Smooth muscle cell (in vitro differentiated cells): ENCODE measurements around the gene JAG2. TPM values are rescaled to one million over a fixed set of nuclear protein-coding genes. Genes with fewer than 3 reads are reported as not detected.

Source experiments
- DNase-seq: peaks from one replicate; lab custom pipeline; 2025; ENCODE audit not compliant: unreplicated experiment; lab: John Stamatoyannopoulos, UW
- H2AFZ ChIP-seq: fragments of 200-600 bp; sonication (generic); 2 replicates; pipeline ENCODE4 v1.6.0; 2016; ENCODE audit warnings: antibody characterized with exemption, low read depth, mild to moderate bottlenecking
- H3F3A ChIP-seq: fragments of 200-600 bp; sonication (generic); 2 replicates; pipeline ENCODE4 v1.6.0; 2017; ENCODE audit warnings: antibody characterized with exemption, low read depth
- H3K27ac ChIP-seq: fragments of 200-600 bp; sonication (generic); 2 replicates; pipeline ENCODE4 v1.5.1; 2016; ENCODE audit warnings: low read depth, mild to moderate bottlenecking
- H3K27me3 ChIP-seq: fragments of 200-600 bp; sonication (generic); 2 replicates; pipeline ENCODE4 v1.6.1; 2016; ENCODE audit warnings: low read depth, mild to moderate bottlenecking
- H3K36me3 ChIP-seq: fragments of 200-600 bp; sonication (generic); 2 replicates; pipeline ENCODE4 v1.5.1; 2016; ENCODE audit warnings: low read depth
- H3K4me1 ChIP-seq: fragments of 200-600 bp; sonication (generic); 2 replicates; pipeline ENCODE4 v1.5.1; 2016; ENCODE audit warnings: low read depth
- H3K4me2 ChIP-seq: fragments of 200-600 bp; sonication (generic); 2 replicates; pipeline ENCODE4 v1.6.0; 2016; ENCODE audit warnings: mild to moderate bottlenecking
- H3K4me3 ChIP-seq: fragments of 200-600 bp; sonication (generic); 2 replicates; pipeline ENCODE4 v1.5.1; 2016; ENCODE audit warnings: mild to moderate bottlenecking
- H3K79me2 ChIP-seq: fragments of 200-600 bp; sonication (generic); 2 replicates; pipeline ENCODE4 v1.6.0; 2016; ENCODE audit warnings: low read depth, mild to moderate bottlenecking
- H3K9ac ChIP-seq: fragments of 200-600 bp; sonication (generic); 2 replicates; pipeline ENCODE4 v1.6.0; 2016; ENCODE audit warnings: low read depth
- H3K9me3 ChIP-seq: fragments of 200-600 bp; sonication (generic); replicated peaks from 2 replicates; pipeline ENCODE4 v1.5.1; 2016; ENCODE audit warnings: low read depth
- H4K20me1 ChIP-seq: fragments of 200-600 bp; sonication (generic); 2 replicates; pipeline ENCODE4 v1.6.0; 2016; ENCODE audit warnings: low read depth
- WGBS: methylation state at CpG from one replicate; pipeline ENCODE4 v1.1.7; 2016; ENCODE audit warnings: low lambda C conversion rate; 5-methylcytosine and 5-hydroxymethylcytosine counted together
- polyA plus RNA-seq: library from polyadenylated mRNA; unstranded; fragments of >200 nt; fragmentation: Nextera tagmentation; extraction: Ambion mirVana; gene quantifications from 2 replicates; pipeline ENCODE4 v1.2.1, GENCODE V29; 2016
- total RNA-seq: library from RNA; depleted of rRNA; stranded (reverse); fragments of >200 nt; gene quantifications from 2 replicates; pipeline ENCODE4 v1.2.3, GENCODE V29; 2014
- TF ChIP-seq, protein P1 (sequence below): fragments of 200-600 bp; sonication (generic); IDR thresholded peaks from 2 replicates; pipeline ENCODE4 v1.5.1; 2017; ENCODE audit warnings: borderline replicate concordance, mild to moderate bottlenecking, antibody characterized with exemption; ENCODE audit not compliant: insufficient read depth, poor library complexity, severe bottlenecking

JAG2 gene
- total and polyA plus RNA-seq, 2 experiments from 2014 or later, result 5.0 to 5.8 TPM

GRCh38 chr14:105136401-105137322, 31.9 kb downstream of the JAG2 start:
- no peaks in the 10 kb centered on the region for H3K4me1 ChIP-seq
- TF ChIP-seq, protein P1, sequence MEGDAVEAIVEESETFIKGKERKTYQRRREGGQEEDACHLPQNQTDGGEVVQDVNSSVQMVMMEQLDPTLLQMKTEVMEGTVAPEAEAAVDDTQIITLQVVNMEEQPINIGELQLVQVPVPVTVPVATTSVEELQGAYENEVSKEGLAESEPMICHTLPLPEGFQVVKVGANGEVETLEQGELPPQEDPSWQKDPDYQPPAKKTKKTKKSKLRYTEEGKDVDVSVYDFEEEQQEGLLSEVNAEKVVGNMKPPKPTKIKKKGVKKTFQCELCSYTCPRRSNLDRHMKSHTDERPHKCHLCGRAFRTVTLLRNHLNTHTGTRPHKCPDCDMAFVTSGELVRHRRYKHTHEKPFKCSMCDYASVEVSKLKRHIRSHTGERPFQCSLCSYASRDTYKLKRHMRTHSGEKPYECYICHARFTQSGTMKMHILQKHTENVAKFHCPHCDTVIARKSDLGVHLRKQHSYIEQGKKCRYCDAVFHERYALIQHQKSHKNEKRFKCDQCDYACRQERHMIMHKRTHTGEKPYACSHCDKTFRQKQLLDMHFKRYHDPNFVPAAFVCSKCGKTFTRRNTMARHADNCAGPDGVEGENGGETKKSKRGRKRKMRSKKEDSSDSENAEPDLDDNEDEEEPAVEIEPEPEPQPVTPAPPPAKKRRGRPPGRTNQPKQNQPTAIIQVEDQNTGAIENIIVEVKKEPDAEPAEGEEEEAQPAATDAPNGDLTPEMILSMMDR, result no peak
- 91% methylated on average over 50 of the region's 50 CpGs for WGBS
- no peak overlapping the region for H3K4me2 ChIP-seq
- no peak overlapping the region for H3K4me3 ChIP-seq
- no peaks in the 10 kb centered on the region for H3K27me3 ChIP-seq
- H3F3A ChIP-seq, result no peaks in the 10 kb centered on the region
- no peak overlapping the region for H3K9ac ChIP-seq
- no peaks in the 10 kb centered on the region for H4K20me1 ChIP-seq
- no peak for DNase-seq
- H3K27ac ChIP-seq, result no peak overlapping the region
- no peaks in the 10 kb centered on the region for H3K36me3 ChIP-seq
- H3K9me3 ChIP-seq, result no peaks in the 10 kb centered on the region
- no peak overlapping the region for H2AFZ ChIP-seq
- no peaks in the 10 kb centered on the region for H3K79me2 ChIP-seq

- WGBS, result 94% methylated on average over 14 of the region's 14 CpGs
- H4K20me1 ChIP-seq, result no peaks in the 10 kb centered on the region
- no peak overlapping the region for H3K4me2 ChIP-seq
- H3K27ac ChIP-seq, result no peak overlapping the region
- no peak overlapping the region for H3K4me3 ChIP-seq
- no peaks in the 10 kb centered on the region for H3K36me3 ChIP-seq
- H3K9me3 ChIP-seq, result no peaks in the 10 kb centered on the region
- no peaks in the 10 kb centered on the region for H3K27me3 ChIP-seq
- no peak overlapping the region for H3K9ac ChIP-seq
- H2AFZ ChIP-seq, result no peak overlapping the region
- TF ChIP-seq, protein P1, result no peak
- DNase-seq, result no peak
- H3F3A ChIP-seq, result no peaks in the 10 kb centered on the region
- no peaks in the 10 kb centered on the region for H3K79me2 ChIP-seq
- no peaks in the 10 kb centered on the region for H3K4me1 ChIP-seq
Measured at GRCh38 chr14:105135700-105136395, 32.7 kb downstream of the JAG2 start.

DNA sequence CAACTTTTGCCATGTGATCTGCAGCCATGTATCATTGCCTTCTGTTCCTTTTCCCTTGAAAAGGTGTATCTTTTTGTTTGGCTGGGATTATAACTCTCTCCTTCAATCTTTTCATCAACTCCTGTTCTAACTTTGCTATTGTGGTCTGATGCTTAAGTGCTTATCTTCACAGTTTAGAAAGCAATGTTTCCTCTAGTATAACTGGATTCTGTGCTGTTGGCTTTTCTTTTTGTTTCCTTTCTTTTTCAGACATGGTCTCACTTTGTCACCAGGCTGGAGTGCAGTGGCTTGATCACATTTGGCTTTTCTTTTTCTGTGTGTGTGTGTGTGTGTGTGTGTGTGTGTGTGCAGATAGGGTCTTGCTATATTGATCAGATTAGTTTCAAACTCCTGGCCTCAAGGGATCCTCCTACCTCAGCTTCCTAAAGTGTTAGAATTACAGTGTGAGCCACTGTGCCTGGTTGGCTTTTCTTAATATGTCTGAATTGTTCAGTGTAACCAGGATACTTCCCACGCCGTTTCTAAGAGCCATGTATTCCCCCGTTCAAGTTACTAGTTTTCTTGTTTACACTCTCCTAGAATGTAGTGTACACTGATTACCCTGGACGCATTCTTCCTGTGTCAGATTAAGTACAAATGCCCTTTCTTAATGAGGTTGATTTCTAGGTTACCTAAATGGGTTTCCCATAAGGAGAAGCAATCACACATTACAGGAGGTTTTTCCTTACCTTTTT, 35.5 kb downstream of the JAG2 start:
- no peak overlapping the region for H3K4me2 ChIP-seq
- H3K4me3 ChIP-seq, result no peak overlapping the region
- H3K36me3 ChIP-seq, result no peaks in the 10 kb centered on the region
- 90% methylated on average over 4 of the region's 4 CpGs for WGBS
- no peaks in the 10 kb centered on the region for H4K20me1 ChIP-seq
- H2AFZ ChIP-seq, result no peak overlapping the region
- H3K27ac ChIP-seq, result no peak overlapping the region
- no peak overlapping the region for H3K9ac ChIP-seq
- no peaks in the 10 kb centered on the region for H3K79me2 ChIP-seq
- no peaks in the 10 kb centered on the region for H3K27me3 ChIP-seq
- no peaks in the 10 kb centered on the region for H3K4me1 ChIP-seq
- no peaks in the 10 kb centered on the region for H3F3A ChIP-seq
- H3K9me3 ChIP-seq, result no peaks in the 10 kb centered on the region
- no peak for DNase-seq
- TF ChIP-seq, protein P1, result no peak
